Right hindlimb (tissue), 1 donor: ENCODE data around the gene JAKMIP1.

Experiments used
- DNase-seq: peaks from one replicate; pipeline ENCODE4 v3.0.0-alpha.2; 2018

JAKMIP1 gene

DNA sequence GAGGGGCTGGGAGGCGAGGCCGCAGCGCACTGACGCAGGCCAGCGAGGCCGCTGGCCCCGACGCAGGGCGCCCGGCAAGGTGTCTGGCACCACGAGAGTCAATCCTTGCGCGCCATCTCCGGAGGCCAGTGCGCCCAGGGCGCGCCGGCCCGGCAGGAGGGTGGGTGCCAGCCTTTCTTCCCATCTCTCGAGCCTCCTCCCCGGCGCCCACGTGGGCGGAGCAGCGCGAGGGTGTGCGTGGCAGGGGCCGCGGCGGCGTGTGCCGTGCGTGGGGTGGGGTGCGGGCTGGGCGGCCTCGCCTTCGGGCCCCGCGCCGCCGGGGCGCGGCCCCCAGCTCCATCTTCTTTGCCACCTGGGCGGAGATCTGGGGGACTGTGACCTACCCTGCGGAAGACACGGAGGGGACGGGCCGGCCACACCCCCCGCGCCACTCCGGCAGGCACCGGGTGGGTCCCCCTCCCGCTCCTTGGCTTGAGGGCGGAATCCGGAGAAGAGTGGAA is 877 bp downstream of the JAKMIP1 start:
- DNase-seq, result no peak

DNA sequence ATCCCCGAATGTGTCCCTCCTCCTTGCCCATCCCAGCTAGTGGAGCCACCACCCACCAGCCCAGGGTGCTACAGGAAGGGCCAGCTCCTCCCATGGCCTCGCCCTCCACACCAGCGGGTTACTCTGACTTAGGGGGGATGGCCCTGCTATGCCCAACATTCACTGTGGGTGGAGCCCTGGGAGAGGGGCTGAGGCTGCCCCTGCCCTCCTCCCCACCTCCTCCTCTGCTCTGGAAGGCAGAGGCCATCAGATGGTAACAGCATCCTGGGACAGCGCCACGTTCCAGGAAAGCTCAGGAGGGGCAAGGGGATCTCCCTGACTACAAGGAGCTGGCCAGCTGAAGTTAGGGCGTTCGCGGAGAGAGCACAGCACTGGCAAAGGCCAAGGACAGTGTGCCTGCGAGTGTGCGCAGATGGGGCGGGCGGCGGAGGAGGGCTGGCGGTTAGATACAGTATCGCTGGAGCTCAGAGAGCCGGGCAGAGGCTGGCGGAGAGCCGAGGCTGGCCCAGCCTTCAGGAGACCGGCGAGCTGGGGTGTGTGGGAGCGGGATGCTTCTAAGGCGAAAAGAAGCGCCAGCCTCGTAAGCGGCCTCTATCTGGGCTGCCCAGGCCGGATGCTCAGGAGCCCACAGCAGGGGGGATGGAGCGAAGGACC is 1.5 kb downstream of the JAKMIP1 start:
- DNase-seq, result no peak

DNA sequence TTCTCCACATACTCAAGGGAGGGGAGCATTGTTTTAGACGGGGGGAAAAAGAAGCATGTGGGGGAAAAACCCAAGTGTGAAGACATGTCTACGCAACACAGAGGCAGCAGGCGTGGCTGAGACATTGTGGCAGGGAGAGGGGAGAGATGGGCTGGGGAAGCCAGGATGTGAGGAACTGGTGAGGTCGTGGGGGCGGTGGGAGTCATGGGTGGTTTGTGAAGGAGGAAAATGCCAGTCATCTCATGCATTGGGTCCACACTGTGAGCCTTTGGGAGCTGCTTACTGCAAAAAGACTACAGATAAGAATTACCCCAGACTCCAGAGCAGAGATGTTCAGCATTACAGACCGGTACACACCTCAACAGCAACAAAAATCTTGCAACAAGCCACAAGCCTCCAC is 2.1 kb downstream of the JAKMIP1 start:
- no peak for DNase-seq

DNA sequence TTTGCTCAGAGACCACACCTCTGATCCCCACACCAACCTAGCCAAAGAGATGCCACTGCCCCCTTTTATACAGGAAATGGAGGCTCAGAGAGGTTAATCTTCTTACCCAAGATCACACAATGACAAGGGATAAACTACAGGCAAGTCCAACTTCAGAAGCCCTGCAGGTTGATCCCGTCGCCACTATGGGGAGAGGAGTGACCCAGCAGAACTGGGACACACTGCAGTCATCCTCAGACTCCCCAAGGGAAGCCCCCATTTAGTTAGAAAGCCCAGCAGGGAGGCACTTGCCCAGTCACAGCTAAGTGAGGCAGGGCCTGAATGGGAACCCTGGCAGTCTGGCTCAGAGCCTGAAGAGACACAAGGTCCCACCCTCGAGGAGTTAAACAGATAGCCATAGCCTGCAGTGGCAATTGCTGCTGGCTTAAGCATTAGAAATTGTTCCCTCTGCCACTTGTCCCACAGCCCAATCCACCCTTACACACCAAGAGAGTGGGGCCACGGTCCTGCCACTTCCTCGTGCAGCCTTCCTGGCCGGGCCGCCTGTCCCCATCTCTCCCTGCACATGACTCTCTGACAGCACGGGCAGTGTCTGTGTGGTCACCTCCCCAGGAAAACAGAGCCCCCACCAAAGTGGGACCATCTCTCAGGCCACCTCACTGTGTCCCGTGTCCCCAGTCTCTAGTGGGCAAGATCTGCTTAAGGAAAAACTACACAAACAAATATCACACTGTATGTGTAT is 2.7 kb downstream of the JAKMIP1 start:
- DNase-seq, result no peak

DNA sequence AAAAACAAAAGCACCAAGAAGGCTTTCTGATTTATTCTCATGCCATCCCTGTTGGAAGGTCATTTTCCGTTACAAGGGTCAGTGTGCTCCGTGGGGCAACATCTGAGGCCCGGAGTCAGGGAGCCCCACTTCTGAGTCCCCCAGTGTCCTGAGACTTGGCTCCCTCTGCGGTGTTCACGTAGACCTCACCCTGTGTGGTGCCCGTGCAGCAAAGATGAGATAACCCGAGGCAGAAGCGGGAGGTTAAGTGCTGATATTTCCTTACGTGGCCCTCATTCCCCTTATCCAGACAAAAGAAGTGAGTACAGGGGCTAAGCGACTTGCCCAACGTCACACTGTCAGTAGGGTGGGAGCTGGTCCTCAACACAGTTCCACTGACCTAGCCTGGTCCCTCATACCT is 3.5 kb downstream of the JAKMIP1 start:
- no peak for DNase-seq

DNA sequence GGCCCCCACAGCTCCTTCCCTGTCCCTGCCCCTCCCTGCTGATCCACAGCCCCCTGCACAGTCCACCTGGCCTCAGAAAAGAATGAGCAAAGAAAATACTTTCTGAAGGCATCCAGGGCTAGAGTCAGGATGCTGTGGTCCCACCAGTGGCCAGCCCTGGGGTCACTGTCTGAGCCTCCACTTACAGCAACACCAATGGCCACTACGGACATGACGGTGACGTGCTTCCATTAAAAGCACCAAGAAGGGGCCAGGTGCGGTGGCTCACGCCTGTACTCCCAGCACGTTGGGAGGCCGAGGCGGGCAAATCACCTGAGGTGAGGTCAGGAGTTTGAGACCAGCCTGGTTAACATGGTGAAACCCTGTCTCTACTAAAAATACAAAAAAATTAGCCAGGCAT is 4.0 kb downstream of the JAKMIP1 start:
- DNase-seq, result no peak

DNA sequence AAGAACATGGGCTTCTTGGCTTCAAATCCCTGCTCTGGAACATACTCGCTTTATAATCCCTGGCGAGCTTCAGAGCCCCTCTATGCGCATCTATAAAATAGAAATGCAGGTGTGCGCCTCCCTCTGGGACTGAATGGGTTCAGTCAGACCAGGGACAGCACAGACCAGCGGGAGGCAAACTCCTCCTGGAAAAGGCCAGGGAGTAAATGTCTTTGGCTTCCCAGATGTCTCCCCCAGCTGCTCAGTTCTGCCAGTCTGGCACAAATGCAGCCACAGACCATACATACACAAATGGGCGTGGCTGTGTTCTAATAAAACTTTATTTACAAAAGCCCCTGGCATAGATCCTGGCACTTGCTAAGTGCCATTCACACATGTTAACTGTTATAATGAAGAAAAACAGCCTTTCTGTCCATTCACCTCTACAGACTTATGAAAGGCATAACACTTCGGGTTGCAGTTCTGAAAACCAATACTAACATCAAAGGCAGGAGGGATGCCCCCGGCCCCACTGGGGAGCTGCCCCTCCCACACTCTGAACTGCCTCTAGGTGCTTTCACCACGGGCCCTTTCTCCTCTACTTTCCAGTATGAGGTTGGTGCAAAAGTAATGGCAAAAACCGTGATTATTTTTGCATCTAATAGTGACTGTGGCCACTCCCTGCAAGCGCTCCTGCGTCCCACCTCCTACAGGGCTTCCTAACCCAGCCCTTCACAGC is 4.6 kb downstream of the JAKMIP1 start:
- DNase-seq, result no peak

DNA sequence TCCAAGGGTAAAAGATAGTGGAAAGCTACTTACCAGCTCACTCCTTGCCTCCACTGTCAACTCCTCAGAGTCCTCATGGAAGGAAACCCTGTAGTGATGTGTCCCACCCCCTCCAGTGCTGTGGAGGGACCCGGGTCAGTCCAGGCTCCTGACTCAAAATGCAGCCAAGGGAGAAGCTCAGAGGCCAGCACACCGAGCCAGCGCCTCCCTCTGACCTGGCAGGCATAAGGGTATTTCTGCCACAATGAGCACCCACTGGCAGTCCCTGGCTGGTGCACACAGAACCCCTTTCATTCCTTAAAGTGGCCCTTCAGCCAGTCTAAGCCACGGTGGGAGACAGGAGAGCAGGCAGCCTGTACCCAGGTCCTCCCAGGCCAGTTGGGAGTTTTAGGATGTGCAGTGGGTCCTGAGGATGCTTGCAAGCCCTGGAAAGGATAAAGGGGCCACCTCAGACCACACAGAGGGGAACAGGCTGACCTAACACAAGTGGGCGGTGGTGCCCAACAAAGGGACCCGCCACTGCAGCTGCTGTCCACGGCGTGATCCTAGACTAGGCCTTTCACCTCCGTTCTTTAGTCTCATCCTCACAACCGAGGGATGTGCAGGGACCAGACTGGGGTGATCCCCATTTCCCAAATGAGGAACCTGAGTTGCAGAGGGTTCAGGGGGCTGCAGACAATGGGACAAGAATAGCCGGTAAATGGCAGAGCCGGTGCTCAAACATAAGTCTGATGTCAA is 5.7 kb downstream of the JAKMIP1 start:
- no peak for DNase-seq

DNA sequence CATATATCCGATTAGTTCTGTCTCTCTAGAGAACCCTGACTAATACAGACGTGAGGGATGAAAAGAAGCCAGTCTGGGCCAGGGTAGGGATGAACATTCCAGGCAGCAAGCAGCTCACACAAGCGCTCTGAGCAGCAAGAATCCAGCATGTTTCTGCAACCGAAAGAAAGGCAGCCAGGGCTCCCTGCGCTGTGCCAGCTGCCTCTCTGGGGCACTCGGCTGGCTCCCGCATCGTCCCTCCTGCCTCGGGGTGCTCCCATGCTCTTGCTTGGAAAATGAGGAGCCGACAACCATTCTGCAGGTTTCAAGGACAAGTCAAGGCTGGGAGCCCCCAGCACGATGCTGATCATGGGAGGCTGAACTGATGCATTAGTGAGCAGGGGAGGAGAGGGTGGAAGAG is 7.0 kb downstream of the JAKMIP1 start:
- DNase-seq, result no peak

DNA sequence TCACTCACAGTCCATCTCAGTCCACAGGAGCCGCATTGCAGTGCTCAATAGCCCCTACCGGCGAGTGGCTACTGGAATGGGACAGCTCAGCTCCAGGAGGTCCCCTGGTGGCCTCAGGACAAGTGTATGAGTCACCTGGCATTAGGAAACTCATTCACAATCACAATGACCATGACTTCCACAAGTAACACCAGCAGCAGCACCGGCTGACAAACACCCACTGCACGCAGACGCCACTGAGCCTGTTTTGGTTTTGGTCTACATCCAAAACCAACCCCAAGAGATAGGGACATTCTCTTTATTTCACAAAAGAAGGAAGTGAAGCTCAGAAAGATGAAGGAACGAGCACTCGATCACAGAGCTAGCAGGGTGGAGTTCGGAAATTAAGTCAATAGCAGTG is 8.1 kb downstream of the JAKMIP1 start:
- no peak for DNase-seq

DNA sequence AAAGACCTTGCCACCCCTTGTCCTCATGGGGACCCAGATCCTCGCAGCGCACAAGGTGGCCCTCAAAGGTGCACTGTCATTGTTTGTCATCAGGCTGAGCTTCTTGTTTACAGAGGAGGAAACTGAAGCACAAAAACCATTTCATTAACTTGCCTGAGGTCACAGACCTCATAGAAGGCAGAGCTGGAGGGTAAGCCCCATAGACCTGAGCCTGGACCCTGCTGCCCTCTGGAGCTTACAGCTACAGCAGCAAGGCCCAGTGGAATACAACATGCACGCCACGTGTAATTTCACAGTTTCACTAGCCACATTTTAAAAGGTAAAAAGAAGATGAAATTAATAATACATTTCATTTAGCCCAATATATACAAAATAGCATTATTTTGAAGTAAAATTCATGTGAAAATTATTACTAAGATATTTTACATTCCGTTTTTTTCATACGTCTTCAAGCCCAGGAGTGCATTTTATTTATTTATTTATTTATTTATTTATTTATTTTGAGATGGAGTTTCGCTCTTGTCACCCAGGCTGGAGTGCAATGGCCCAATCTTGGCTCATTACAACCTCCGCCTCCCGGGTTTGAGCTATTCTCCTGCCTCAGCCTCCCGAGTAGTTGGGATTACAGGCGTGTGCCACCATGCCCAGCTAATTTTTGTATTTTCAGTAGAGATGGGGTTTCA is 8.8 kb downstream of the JAKMIP1 start:
- no peak for DNase-seq

DNA sequence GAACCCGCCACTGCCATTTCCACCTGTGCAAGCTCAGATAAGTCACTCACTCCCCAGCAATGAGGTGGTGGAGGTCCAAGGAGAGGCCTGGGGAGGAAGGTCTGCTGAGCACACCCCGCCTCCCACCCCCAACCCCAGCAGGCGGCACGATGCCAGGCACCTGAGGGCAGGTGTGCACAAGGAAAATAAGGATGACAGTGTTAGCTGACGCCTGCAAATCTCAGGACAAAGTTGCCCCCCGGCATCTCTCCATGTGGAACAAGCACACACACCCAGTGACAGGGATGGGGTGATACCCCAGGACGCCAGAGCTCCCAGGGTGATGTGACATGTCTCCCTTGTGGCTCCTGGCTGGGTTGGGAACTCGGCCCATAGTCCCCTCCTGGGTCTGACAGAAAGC is 9.9 kb downstream of the JAKMIP1 start:
- no peak for DNase-seq

DNA sequence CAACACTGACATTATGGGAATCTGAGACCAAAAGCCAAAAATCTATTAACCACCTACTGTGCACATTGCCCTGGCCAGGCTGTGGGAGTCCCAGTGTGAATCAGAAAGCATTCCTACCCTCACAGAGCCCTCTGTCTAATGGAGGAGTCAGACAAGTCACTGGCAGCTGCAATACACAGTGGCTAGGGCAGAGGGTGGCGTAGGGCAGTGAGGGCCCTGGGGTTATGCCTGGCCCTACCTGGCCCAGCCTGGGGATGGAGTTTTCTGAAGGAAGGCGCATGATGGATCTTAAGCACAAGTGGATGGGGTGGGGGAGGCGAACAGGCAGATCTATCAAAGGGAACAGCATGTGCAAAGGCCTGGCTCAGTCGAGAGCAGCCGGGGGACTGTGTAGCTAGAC is 10.8 kb downstream of the JAKMIP1 start:
- DNase-seq, result no peak

DNA sequence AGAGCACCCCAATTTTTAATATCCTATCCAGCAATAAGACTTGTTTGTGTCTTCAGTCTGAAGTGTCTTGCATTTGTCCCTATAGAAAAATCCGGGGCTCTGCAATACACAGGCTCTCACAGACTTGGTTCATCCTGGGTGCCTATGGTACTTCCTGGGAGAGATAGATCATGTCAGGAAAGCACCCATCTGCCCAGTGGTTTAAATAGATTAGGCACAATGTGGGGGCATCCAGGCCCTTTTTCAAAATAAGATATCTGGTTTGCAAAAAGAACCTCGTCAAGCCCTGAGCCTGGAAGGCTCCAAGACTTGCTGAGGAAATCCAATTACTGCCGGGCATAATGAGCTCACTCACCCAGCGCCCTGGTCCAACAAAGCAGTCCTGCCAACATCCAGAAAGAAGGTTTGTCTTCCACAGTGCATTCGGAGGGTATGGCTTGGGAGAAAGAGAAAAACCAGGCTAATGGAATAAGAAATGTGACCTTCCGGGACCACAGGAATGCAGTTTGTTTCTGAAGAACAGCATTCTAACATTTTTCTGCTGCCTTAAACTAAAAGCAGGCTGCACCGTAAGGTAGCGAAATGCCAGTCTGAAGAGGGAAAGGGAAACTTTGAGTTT is 11.6 kb downstream of the JAKMIP1 start:
- no peak for DNase-seq

DNA sequence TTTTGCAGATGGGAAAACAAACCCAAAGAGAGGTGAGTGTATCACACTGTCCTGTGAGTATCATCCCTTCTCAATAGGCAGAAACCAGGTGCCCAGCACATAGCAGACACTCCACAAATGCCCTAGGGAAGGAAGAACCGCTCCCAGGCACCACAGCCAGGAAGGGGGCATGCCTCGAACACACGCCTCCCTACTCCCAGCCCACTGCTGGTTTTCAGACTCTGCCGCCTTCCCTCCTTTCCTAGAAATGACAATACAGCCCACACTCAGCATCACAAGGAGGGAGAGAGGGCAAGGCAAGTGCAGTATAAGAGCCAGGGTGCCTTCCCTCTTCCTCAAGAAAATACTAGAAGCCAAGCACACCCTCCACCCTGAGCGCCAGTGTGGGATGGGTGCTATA is 16.2 kb downstream of the JAKMIP1 start:
- no peak for DNase-seq

DNA sequence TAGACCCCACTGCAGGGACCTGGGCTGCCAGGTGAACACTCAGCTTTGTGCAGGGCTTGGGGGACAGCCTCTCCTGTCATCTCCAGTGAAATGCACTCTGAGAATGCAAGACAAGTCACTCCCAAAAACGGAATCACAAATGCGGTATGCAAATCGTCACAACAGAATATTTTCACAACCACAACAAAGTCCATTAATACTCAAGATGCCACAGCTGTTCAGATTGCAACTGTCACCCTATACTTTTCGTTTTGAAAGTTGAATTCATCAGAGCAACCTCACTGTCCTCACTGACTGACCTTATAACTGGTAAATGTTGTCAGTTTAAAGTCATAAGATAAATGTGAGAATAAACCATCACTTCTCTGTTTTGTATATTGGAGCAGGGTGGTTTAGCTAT is 16.6 kb downstream of the JAKMIP1 start:
- no peak for DNase-seq

DNA sequence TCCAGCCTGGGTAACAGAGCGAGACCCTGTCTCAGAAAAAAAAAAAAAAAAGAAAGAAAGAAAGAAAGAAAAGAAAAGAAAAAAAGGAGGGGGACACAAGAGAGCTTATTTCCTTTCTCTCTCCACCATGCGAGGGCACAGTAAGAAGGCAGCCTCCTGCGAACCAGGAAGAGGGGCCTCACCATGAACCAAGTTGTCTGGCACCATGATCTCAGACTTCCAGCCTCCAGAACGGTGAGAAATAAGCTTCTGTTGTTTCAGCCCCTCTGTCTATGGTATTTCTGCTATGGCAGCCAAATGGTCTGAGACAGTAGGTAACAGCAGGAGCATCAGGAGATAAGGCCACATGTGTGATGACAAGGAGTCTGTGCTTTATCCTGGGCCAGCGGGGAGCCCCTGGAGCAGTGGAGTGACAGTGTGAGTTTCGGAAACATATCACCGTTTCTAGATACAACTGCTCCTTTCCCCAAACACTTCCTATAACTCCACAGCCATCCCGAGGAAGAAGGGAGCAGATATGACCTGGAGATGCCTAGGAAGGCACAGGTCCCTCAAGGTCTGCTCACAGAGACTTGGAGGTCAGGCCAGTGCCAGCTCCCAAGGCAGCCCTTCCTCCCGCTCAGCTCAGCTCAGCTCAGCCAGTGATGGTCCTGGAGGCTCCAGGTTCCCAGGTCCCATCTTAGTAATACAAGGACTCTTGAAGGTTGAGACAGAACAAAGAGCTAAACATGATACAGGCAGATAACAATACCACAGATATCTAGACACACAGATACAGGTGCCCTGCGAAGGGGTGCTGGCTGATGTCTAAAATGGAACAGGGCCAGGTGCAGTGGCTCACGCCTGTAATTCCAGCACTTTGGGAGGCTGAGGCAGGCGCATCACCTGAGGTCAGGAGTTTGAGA is 17.7 kb downstream of the JAKMIP1 start:
- no peak for DNase-seq

DNA sequence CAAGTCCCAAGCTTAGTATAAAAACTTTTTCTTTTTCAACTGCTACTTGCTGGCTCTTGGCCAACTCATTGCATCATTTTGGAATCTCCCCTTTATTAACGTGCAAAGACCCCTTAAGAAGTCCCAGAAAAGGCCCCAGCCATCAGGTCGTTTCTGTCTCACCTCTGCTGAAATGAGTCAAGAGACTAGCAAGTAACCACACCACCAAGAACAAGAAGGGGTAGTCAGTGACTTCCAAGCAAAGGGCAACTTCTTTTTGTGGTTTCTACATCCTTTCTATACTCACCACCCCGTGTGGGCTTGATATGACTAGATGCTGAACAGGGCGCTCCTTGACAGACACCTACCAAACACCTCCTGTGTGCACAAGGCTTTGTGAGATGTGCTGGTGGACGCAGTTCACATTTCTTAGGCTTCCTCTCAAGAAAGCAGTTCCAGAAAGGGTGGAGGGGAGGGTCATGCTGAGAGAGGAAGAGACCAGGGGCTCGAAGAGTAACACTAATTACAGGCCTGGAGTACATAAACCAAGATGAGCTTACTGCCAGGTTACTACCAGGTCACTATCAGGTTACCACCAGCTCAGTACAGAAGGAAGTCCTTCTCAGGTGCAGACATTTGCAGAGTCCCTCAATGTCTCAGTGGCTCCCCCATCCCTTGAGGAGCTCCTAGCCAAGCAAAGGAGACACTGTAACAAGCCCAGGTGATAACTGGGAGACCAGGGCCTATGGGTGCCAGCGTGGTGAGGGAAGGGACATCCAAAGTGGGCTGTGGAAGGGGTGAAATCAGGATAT is 19.3 kb downstream of the JAKMIP1 start:
- no peak for DNase-seq

DNA sequence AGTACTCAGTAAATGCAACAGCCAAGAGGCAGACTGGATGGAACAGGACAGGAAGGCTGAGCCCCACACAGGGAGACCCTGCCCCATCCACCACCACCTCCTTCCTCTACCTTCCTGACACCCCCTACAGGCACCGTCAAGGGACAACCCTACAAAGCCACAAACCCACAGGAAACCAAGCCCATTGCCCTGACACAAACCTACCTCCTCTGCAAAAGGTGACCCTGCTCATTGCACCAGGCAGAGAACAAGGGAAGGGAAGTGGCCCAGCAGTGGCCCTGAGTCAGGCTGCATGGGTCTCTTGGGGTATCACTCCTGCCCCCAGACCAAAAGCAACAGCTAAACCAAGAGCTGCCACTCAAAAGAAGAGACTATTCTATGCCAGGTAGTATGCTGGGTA is 21.0 kb downstream of the JAKMIP1 start:
- DNase-seq, result no peak

DNA sequence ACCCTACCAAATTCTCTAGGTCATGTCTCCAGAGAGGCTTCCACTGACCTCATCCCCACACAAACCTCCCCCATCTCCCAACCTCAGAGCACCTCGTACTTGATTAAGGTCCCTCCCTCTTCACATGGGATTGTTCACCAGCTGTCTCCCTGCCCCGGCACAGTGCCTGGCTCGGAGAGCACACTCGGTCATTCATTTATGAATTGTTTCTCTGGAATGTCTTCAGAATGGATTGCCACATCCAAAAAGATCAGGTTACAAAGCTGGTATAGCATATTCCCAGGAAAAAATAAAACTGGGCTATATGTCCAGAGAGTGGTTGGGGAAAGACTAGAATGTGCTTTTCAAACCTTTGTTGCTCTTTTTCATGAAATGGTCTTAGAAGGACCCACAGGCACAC is 21.6 kb downstream of the JAKMIP1 start:
- DNase-seq, result no peak
